Measurements from ENCODE around the gene OR2H2. TPM values are rescaled to one million over a fixed set of nuclear protein-coding genes. Genes with fewer than 3 reads are reported as not detected.

The OR2H2 gene
- polyA plus RNA-seq, 2 of the 4 experiments (the other 2 are of a cell fraction) = not detected

DNA sequence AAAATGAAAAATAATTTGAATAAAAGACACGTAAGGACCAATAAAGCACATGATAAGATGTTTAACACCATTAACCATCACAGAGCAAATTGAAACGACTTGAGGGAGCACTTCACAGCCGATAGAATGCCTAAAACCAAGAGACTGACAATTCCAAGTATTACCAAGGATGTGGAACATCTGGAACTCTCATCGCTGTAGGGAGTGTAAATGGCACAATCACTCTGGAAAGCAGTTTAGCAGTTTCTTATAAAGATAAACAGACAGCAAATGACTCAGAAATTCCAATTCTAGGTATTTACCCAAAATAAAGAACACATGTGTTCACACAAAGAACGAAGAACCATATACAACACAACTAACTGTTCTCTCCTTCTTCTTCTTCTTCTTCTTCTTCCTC, 16.9 kb upstream of the OR2H2 start:
- no peak overlapping the region for H3K4me3 ChIP-seq
- ATAC-seq (no peak), DNase-seq (ENCODE audit: low read depth in 1 of 2, low spot score in 1 of 2) (no peak), FAIRE-seq (no peak)
- no peak overlapping the region for H3K27ac ChIP-seq
- CTCF ChIA-PET = no interaction called here
- no peaks in the 10 kb centered on the region for H3K9me3 ChIP-seq
- no peak for TF ChIP-seq POLR2A (IDR thresholded peaks at IDR 0.05; ENCODE audit: low read length)
- TF ChIP-seq TFCP2L1 (CRISPR knock-in tag; IDR thresholded peaks at IDR 0.05) = no peak
- TF ChIP-seq ZSCAN20 (CRISPR knock-in tag; IDR thresholded peaks at IDR 0.05) = no peak
- TF ChIP-seq RFX5 (IDR thresholded peaks at IDR 0.05) = no peak
- no peak for TF ChIP-seq EHMT2 (IDR thresholded peaks at IDR 0.05; ENCODE audit: low read depth)
- TF ChIP-seq FOSL2 (IDR thresholded peaks at IDR 0.05) = no peak
- TF ChIP-seq FOSL2 (CRISPR knock-in tag; IDR thresholded peaks at IDR 0.05) = no peak
- TF ChIP-seq, protein P1, sequence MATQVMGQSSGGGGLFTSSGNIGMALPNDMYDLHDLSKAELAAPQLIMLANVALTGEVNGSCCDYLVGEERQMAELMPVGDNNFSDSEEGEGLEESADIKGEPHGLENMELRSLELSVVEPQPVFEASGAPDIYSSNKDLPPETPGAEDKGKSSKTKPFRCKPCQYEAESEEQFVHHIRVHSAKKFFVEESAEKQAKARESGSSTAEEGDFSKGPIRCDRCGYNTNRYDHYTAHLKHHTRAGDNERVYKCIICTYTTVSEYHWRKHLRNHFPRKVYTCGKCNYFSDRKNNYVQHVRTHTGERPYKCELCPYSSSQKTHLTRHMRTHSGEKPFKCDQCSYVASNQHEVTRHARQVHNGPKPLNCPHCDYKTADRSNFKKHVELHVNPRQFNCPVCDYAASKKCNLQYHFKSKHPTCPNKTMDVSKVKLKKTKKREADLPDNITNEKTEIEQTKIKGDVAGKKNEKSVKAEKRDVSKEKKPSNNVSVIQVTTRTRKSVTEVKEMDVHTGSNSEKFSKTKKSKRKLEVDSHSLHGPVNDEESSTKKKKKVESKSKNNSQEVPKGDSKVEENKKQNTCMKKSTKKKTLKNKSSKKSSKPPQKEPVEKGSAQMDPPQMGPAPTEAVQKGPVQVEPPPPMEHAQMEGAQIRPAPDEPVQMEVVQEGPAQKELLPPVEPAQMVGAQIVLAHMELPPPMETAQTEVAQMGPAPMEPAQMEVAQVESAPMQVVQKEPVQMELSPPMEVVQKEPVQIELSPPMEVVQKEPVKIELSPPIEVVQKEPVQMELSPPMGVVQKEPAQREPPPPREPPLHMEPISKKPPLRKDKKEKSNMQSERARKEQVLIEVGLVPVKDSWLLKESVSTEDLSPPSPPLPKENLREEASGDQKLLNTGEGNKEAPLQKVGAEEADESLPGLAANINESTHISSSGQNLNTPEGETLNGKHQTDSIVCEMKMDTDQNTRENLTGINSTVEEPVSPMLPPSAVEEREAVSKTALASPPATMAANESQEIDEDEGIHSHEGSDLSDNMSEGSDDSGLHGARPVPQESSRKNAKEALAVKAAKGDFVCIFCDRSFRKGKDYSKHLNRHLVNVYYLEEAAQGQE (IDR thresholded peaks at IDR 0.05) = no peak
- TF ChIP-seq HOXB13 (CRISPR knock-in tag; IDR thresholded peaks at IDR 0.05; ENCODE audit: low read depth) = no peak
- TF ChIP-seq, protein P2, sequence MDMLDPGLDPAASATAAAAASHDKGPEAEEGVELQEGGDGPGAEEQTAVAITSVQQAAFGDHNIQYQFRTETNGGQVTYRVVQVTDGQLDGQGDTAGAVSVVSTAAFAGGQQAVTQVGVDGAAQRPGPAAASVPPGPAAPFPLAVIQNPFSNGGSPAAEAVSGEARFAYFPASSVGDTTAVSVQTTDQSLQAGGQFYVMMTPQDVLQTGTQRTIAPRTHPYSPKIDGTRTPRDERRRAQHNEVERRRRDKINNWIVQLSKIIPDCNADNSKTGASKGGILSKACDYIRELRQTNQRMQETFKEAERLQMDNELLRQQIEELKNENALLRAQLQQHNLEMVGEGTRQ (IDR thresholded peaks at IDR 0.05) = no peak
- TF ChIP-seq ELK1 (IDR thresholded peaks at IDR 0.05; ENCODE audit: low read depth, low read length) = no peak
- no peak for TF ChIP-seq HMGXB4 (CRISPR knock-in tag; IDR thresholded peaks at IDR 0.05; ENCODE audit: borderline replicate concordance)
- no peak for TF ChIP-seq MAX (IDR thresholded peaks at IDR 0.05)
- H3K4me2 ChIP-seq = no peak overlapping the region
- POLR2A ChIA-PET = no interaction called here
- no peaks in the 10 kb centered on the region for H3K4me1 ChIP-seq
- 5% methylated on average over 5 of the region's 5 CpGs for WGBS (ENCODE audit: missing lambda C conversion rate)

GRCh38 chr6:29576056-29576455, 8.9 kb upstream of the OR2H2 start:
- TF ChIP-seq FOXS1 (CRISPR knock-in tag; IDR thresholded peaks at IDR 0.05) = no peak
- TF ChIP-seq CHD4 (IDR thresholded peaks at IDR 0.05; ENCODE audit: borderline replicate concordance) = no peak
- no peak for TF ChIP-seq ZNF302 (CRISPR knock-in tag; IDR thresholded peaks at IDR 0.05)
- no peak for TF ChIP-seq TFCP2L1 (CRISPR knock-in tag; IDR thresholded peaks at IDR 0.05)
- no peak for TF ChIP-seq NFE2L2 (conservative IDR thresholded peaks at IDR 0.05; ENCODE audit: low read length)
- no peak for TF ChIP-seq POLR2A (IDR thresholded peaks at IDR 0.05; ENCODE audit: low read length)
- no peak for TF ChIP-seq KDM5A (IDR thresholded peaks at IDR 0.05)
- TF ChIP-seq NR3C1 (IDR thresholded peaks at IDR 0.05) = no peak
- TF ChIP-seq, protein P3, sequence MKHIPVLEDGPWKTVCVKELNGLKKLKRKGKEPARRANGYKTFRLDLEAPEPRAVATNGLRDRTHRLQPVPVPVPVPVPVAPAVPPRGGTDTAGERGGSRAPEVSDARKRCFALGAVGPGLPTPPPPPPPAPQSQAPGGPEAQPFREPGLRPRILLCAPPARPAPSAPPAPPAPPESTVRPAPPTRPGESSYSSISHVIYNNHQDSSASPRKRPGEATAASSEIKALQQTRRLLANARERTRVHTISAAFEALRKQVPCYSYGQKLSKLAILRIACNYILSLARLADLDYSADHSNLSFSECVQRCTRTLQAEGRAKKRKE (CRISPR knock-in tag; IDR thresholded peaks at IDR 0.05; ENCODE audit: low read depth) = no peak
- TF ChIP-seq, protein P4, sequence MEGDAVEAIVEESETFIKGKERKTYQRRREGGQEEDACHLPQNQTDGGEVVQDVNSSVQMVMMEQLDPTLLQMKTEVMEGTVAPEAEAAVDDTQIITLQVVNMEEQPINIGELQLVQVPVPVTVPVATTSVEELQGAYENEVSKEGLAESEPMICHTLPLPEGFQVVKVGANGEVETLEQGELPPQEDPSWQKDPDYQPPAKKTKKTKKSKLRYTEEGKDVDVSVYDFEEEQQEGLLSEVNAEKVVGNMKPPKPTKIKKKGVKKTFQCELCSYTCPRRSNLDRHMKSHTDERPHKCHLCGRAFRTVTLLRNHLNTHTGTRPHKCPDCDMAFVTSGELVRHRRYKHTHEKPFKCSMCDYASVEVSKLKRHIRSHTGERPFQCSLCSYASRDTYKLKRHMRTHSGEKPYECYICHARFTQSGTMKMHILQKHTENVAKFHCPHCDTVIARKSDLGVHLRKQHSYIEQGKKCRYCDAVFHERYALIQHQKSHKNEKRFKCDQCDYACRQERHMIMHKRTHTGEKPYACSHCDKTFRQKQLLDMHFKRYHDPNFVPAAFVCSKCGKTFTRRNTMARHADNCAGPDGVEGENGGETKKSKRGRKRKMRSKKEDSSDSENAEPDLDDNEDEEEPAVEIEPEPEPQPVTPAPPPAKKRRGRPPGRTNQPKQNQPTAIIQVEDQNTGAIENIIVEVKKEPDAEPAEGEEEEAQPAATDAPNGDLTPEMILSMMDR (IDR thresholded peaks at IDR 0.05) = no peak
- no peak for TF ChIP-seq CBX2 (IDR thresholded peaks at IDR 0.05; ENCODE audit: borderline replicate concordance, low read depth)
- no peak for TF ChIP-seq EP300 (IDR thresholded peaks at IDR 0.05)
- no peak for TF ChIP-seq HDAC2 (IDR thresholded peaks at IDR 0.05)
- no peak for TF ChIP-seq RCOR1 (IDR thresholded peaks at IDR 0.05; ENCODE audit: low read depth, low read length)
- POLR2A ChIA-PET = no interaction called here
- H3K4me2 ChIP-seq = no peak overlapping the region
- FAIRE-seq (no peak), DNase-seq (ENCODE audit: low read depth in 1 of 2, low spot score in 1 of 2) (no peak), ATAC-seq (no peak)
- no peak overlapping the region for H3K27ac ChIP-seq
- no peak overlapping the region for H3K4me3 ChIP-seq
- H3K9me3 ChIP-seq = no peaks in the 10 kb centered on the region
- CTCF ChIA-PET = no interaction called here
- no peaks in the 10 kb centered on the region for H3K4me1 ChIP-seq

Data from A549 (cell line).